Left renal pelvis (tissue), 4 donors: Measurements from ENCODE around the gene MAP2. TPM values are rescaled to one million over a fixed set of nuclear protein-coding genes. Genes with fewer than 3 reads are reported as not detected.

ENCODE experiments used
- DNase-seq, 4 donors: peaks; one replicate each; pipeline ENCODE4 v3.0.0-alpha.2; 2013; ENCODE audit warnings: low read depth in 4 of 4, low spot score in 3 of 4
- polyA plus RNA-seq, 4 donors: library from polyadenylated mRNA; unstranded; fragments of 120-200 nt; gene quantifications; one replicate each; pipeline ENCODE4 v1.2.1, GENCODE V29; 2013; ENCODE audit not compliant: insufficient read length in 4 of 4

The MAP2 gene
- 10 to 100 TPM; 21.9 to 34.0 (median 31.3) TPM for polyA plus RNA-seq

GRCh38 chr2:209423562-209424198 lies at the start of gene MAP2:
Gene MAP2 (plus strand): TSS chr2:209424047. CDS start chr2:209653171, 229,124 bp downstream.
- DNase-seq: peak; percentile 51 to 77 (median 71)

- no peak for DNase-seq
Measured at GRCh38 chr2:209376686-209377085, 47.2 kb upstream of the MAP2 start.

GRCh38 chr2:209380293-209380692 lies 43.6 kb upstream of the MAP2 start:
- DNase-seq: peak; percentile 5 to 37 (median 12)

GRCh38 chr2:209381091-209381490 lies 42.8 kb upstream of the MAP2 start:
- DNase-seq: no peak

- no peak for DNase-seq
Measured at GRCh38 chr2:209382775-209383174, 41.1 kb upstream of the MAP2 start.

- DNase-seq: no peak
Measured at GRCh38 chr2:209383212-209383611, 40.6 kb upstream of the MAP2 start.

GRCh38 chr2:209387389-209387788 lies 36.5 kb upstream of the MAP2 start:
- no peak for DNase-seq

- DNase-seq: no peak
Measured at GRCh38 chr2:209388446-209389037, 35.3 kb upstream of the MAP2 start.

- DNase-seq: no peak
Measured at GRCh38 chr2:209389171-209389618, 34.7 kb upstream of the MAP2 start.

- DNase-seq: no peak
Measured at GRCh38 chr2:209390839-209391238, 33.0 kb upstream of the MAP2 start.

GRCh38 chr2:209391776-209392401 lies 32.0 kb upstream of the MAP2 start:
- DNase-seq: no peak

- no peak for DNase-seq
Measured at GRCh38 chr2:209395229-209395628, 28.6 kb upstream of the MAP2 start.

GRCh38 chr2:209395652-209396051 lies 28.2 kb upstream of the MAP2 start:
- no peak for DNase-seq

GRCh38 chr2:209398463-209398862 lies 25.4 kb upstream of the MAP2 start:
- DNase-seq: no peak

- no peak for DNase-seq
Measured at GRCh38 chr2:209401788-209402187, 22.1 kb upstream of the MAP2 start.

- no peak for DNase-seq
Measured at GRCh38 chr2:209411296-209411695, 12.6 kb upstream of the MAP2 start.

GRCh38 chr2:209411718-209412117 lies 12.1 kb upstream of the MAP2 start:
- DNase-seq: no peak

- DNase-seq: no peak
Measured at GRCh38 chr2:209413311-209414014, 10.4 kb upstream of the MAP2 start.

- no peak for DNase-seq
Measured at GRCh38 chr2:209416913-209417312, 6.9 kb upstream of the MAP2 start.

GRCh38 chr2:209422191-209422754 lies 1.6 kb upstream of the MAP2 start:
- no peak for DNase-seq

- DNase-seq: no peak
Measured at GRCh38 chr2:209424199-209424701, 403 bp downstream of the MAP2 start.
